Tibial artery (tissue), 4 donors: ENCODE data around the gene CLEC7A.

ENCODE experiments used
- DNase-seq, 2 donors: peaks; one replicate each; pipeline ENCODE4 v3.0.0-alpha.2; 2019
- H3K27ac ChIP-seq, 2 donors: fragments of 200-600 bp; sonication (generic) in 1 of 2; 1 replicate in 1 of 2; 2 replicates in 1 of 2; pipeline ENCODE4 v1.5.1; 2018 to 2019; ENCODE audit warnings: mild to moderate bottlenecking in 1 of 2
- H3K27me3 ChIP-seq, 2 donors: fragments of 200-600 bp; sonication (generic) in 1 of 2; one replicate each; pipeline versions ENCODE4 v1.5.1 to v1.6.0; 2016 to 2019
- H3K36me3 ChIP-seq, 3 donors: fragments of 200-600 bp; sonication (generic) in 2 of 3; one replicate each; pipeline ENCODE4 v1.5.1; 2016 to 2019; ENCODE audit warnings: mild to moderate bottlenecking in 2 of 3
- H3K4me1 ChIP-seq, 4 donors: fragments of 200-600 bp; sonication (generic) in 2 of 4; 1 replicate in 3 of 4; 2 replicates in 1 of 4; pipeline ENCODE4 v1.5.1; 2016 to 2019
- H3K4me3 ChIP-seq, 2 donors: fragments of 200-600 bp; sonication (generic) in 1 of 2; 1 replicate in 1 of 2; 2 replicates in 1 of 2; pipeline ENCODE4 v1.5.1; 2018 to 2019; ENCODE audit warnings: mild to moderate bottlenecking in 2 of 2
- H3K9me3 ChIP-seq, 3 donors: fragments of 200-600 bp; sonication (generic) in 1 of 3; one replicate each; pipeline ENCODE4 v1.5.1; 2016 to 2019
- CTCF ChIP-seq, 2 experiments: fragments of 200-600 bp in 1 of 2; fragments of 450-650 bp in 1 of 2; IDR thresholded peaks; one replicate each; pipeline ENCODE4 v1.5.1; 2017 to 2019; ENCODE audit warnings: antibody characterized with exemption in 2 of 2, mild to moderate bottlenecking in 1 of 2, moderate library complexity in 1 of 2
- intact Hi-C: fragments of 100-400 bp; cut with DNase I; formaldehyde crosslinking; loops from one replicate; pipeline ENCODE4 v1.15.0; 2023; ENCODE audit warnings: low total_unique reads

CLEC7A gene

GRCh38 chr12:10163084-10163483 is 33.1 kb upstream of the CLEC7A start:
- Histone ChIP-seq H3K27me3 (no peaks in the 10 kb centered on the region), H3K9me3 (no peaks in the 10 kb centered on the region), H3K27ac (no peak overlapping the region), H3K36me3 (no peaks in the 10 kb centered on the region), H3K4me1 (no peaks in the 10 kb centered on the region), H3K4me3 (no peak overlapping the region)
- no peak for TF ChIP-seq CTCF (IDR thresholded peaks at IDR 0.05)
- intact Hi-C loops, result no loop called here
- no peak for DNase-seq

- no peak for DNase-seq
- TF ChIP-seq CTCF (IDR thresholded peaks at IDR 0.05), result no peak
- Histone ChIP-seq H3K36me3 (no peaks in the 10 kb centered on the region), H3K9me3 (no peaks in the 10 kb centered on the region), H3K4me1 (no peaks in the 10 kb centered on the region), H3K27ac (no peak overlapping the region), H3K27me3 (no peaks in the 10 kb centered on the region), H3K4me3 (no peak overlapping the region)
- intact Hi-C loops, result no loop called here
These were observed 30.8 kb upstream of the CLEC7A start for GRCh38 chr12:10160617-10161385.

GRCh38 chr12:10159280-10159679 is 29.3 kb upstream of the CLEC7A start:
- Histone ChIP-seq H3K36me3 (no peaks in the 10 kb centered on the region), H3K27ac (no peak overlapping the region), H3K9me3 (no peaks in the 10 kb centered on the region), H3K27me3 (no peaks in the 10 kb centered on the region), H3K4me3 (no peak overlapping the region), H3K4me1 (no peaks in the 10 kb centered on the region)
- intact Hi-C loops, result no loop called here
- DNase-seq, result no peak
- no peak for TF ChIP-seq CTCF (IDR thresholded peaks at IDR 0.05)

- DNase-seq, result no peak
- H3K27ac ChIP-seq, result no peak overlapping the region
- no peak for TF ChIP-seq CTCF (IDR thresholded peaks at IDR 0.05)
- intact Hi-C loops, result no loop called here
- H3K9me3 ChIP-seq, result no peaks in the 10 kb centered on the region
- H3K27me3 ChIP-seq, result no peaks in the 10 kb centered on the region
- peaks cover 0 to 7% (median 3%) of the 10 kb centered on the region in 4 donors for H3K4me1 ChIP-seq
- H3K36me3 ChIP-seq, result no peaks in the 10 kb centered on the region
- no peak overlapping the region for H3K4me3 ChIP-seq
These were observed 28.4 kb upstream of the CLEC7A start for GRCh38 chr12:10158406-10158805.

GRCh38 chr12:10155966-10156365 is 26.0 kb upstream of the CLEC7A start:
- H3K4me3 ChIP-seq, result no peak overlapping the region
- no peaks in the 10 kb centered on the region for H3K9me3 ChIP-seq
- H3K27ac ChIP-seq, result no peak overlapping the region
- no peaks in the 10 kb centered on the region for H3K36me3 ChIP-seq
- H3K4me1 ChIP-seq, result peaks cover 0 to 14% (median 6%) of the 10 kb centered on the region in 4 donors
- no peak for TF ChIP-seq CTCF (IDR thresholded peaks at IDR 0.05)
- H3K27me3 ChIP-seq, result no peaks in the 10 kb centered on the region
- DNase-seq, result no peak
- intact Hi-C loops, result no loop called here
